Colonic mucosa (tissue), 4 donors: ENCODE data around the gene RABGAP1. TPM values are rescaled to one million over a fixed set of nuclear protein-coding genes. Genes with fewer than 3 reads are reported as not detected.

Source experiments
- DNase-seq: peaks from one replicate; pipeline ENCODE4 v3.0.0-alpha.2; 2020
- H3K27ac ChIP-seq: fragments of 200-600 bp; one replicate; pipeline ENCODE4 v1.8.0; 2021
- H3K27me3 ChIP-seq: fragments of 200-600 bp; one replicate; pipeline ENCODE4 v1.8.0; 2021
- H3K36me3 ChIP-seq: fragments of 200-600 bp; one replicate; pipeline ENCODE4 v1.8.0; 2021
- H3K4me1 ChIP-seq: fragments of 200-600 bp; one replicate; pipeline ENCODE4 v1.8.0; 2021; ENCODE audit warnings: mild to moderate bottlenecking
- H3K4me3 ChIP-seq: fragments of 200-600 bp; one replicate; pipeline ENCODE4 v1.8.0; 2021
- H3K9ac ChIP-seq, 2 donors: one replicate each; pipeline ENCODE4 v1.7.0; 2013; ENCODE audit warnings: control low read depth in 2 of 2, low read depth in 2 of 2, low read length in 2 of 2
- H3K9me3 ChIP-seq: fragments of 200-600 bp; one replicate; pipeline ENCODE4 v1.8.0; 2021
- CTCF ChIP-seq: fragments of 200-600 bp; IDR thresholded peaks from one replicate; pipeline ENCODE4 v1.8.0; 2022; ENCODE audit warnings: antibody characterized with exemption, mild to moderate bottlenecking
- intact Hi-C: fragments of 100-400 bp; cut with DNase I; formaldehyde crosslinking; loops from one replicate; pipeline ENCODE4 v1.14.1; 2022
- total RNA-seq, 2 donors: library from RNA; stranded (reverse); fragmentation: NEBNext Ultra II Directional in 1 of 2; extraction: Animal tissue kit (Norgen Biotek cat#: 25700) in 1 of 2; gene quantifications; one replicate each; pipeline ENCODE4 v1.2.1, GENCODE V29; 2021
- donor health status: healthy.
- donor health status: DM: no; HTN: no; CAD: no.
- donor health status: DM: no; HTN: no; CAD: no.

Gene RABGAP1
- total RNA-seq, 2 donors from 2014 or later = 40.9 to 49.4 TPM

GRCh38 chr9:122922713-122923112, 18.1 kb upstream of the RABGAP1 start:
- no peak for DNase-seq
- intact Hi-C loops = no loop called here
- TF ChIP-seq CTCF = no peak
- Histone ChIP-seq H3K9ac (no peak overlapping the region), H3K36me3 (no peaks in the 10 kb centered on the region), H3K27ac (no peak overlapping the region), H3K4me1 (no peaks in the 10 kb centered on the region), H3K4me3 (no peak overlapping the region), H3K9me3 (no peaks in the 10 kb centered on the region), H3K27me3 (no peaks in the 10 kb centered on the region)

GRCh38 chr9:122923947-122924346, 16.9 kb upstream of the RABGAP1 start:
- Histone ChIP-seq H3K27ac (no peak overlapping the region), H3K27me3 (no peaks in the 10 kb centered on the region), H3K4me3 (no peak overlapping the region), H3K4me1 (no peaks in the 10 kb centered on the region), H3K9me3 (no peaks in the 10 kb centered on the region), H3K9ac (no peak overlapping the region), H3K36me3 (no peaks in the 10 kb centered on the region)
- no peak for TF ChIP-seq CTCF
- intact Hi-C loops = no loop called here
- no peak for DNase-seq

GRCh38 chr9:122929796-122930354, 10.9 kb upstream of the RABGAP1 start:
- no peak for TF ChIP-seq CTCF
- no peaks in the 10 kb centered on the region for H3K36me3 ChIP-seq
- intact Hi-C loops = no loop called here
- H3K27me3 ChIP-seq = no peaks in the 10 kb centered on the region
- no peak overlapping the region for H3K9ac ChIP-seq
- H3K4me1 ChIP-seq = peaks cover 10% of the 10 kb centered on the region
- H3K27ac ChIP-seq = no peak overlapping the region
- no peaks in the 10 kb centered on the region for H3K9me3 ChIP-seq
- no peak overlapping the region for H3K4me3 ChIP-seq
- DNase-seq = no peak

- no peak for DNase-seq
- H3K4me3 ChIP-seq = peak overlapping the region; percentile 81
- no peak for TF ChIP-seq CTCF
- peak overlapping the region; percentile 72 to 88 for H3K9ac ChIP-seq
- H3K27ac ChIP-seq = peak overlapping the region; percentile 82
- H3K27me3 ChIP-seq = no peaks in the 10 kb centered on the region
- H3K9me3 ChIP-seq = no peaks in the 10 kb centered on the region
- intact Hi-C loops = no loop called here
- H3K4me1 ChIP-seq = peaks cover 10% of the 10 kb centered on the region
- H3K36me3 ChIP-seq = no peaks in the 10 kb centered on the region
Observed at GRCh38 chr9:122930541-122931225, 10.1 kb upstream of the RABGAP1 start.

GRCh38 chr9:122931226-122932121, 9.3 kb upstream of the RABGAP1 start, which contains the start of gene ZBTB26:
TSS of gene ZBTB26 (minus strand) at chr9:122931512. CDS start at chr9:122919934, 11,578 bp downstream.
- H3K9me3 ChIP-seq = no peaks in the 10 kb centered on the region
- peaks cover 10% of the 10 kb centered on the region for H3K4me1 ChIP-seq
- intact Hi-C loops = no loop called here
- H3K27me3 ChIP-seq = no peaks in the 10 kb centered on the region
- H3K4me3 ChIP-seq = peak within 1 kb of the TSS; percentile 81
- TF ChIP-seq CTCF = no peak
- peak; percentile 97 for DNase-seq
- peak within 1 kb of the TSS; percentile 82 for H3K27ac ChIP-seq
- H3K36me3 ChIP-seq = no peaks in the 10 kb centered on the region
- H3K9ac ChIP-seq = peak within 1 kb of the TSS; percentile 72 to 88
